Placental epithelial cell (primary cell): ENCODE data around the gene HNRNPC. TPM values are rescaled to one million over a fixed set of nuclear protein-coding genes. Genes with fewer than 3 reads are reported as not detected.

Source experiments
- total RNA-seq: library from RNA; depleted of rRNA; stranded (reverse); fragments of >200 nt; gene quantifications from 2 replicates; pipeline ENCODE4 v1.2.3, GENCODE V29; 2012

HNRNPC gene
- 435 and 934 TPM in 2 replicates for total RNA-seq

GRCh38 chr14:21269252-21270046, at the start of gene HNRNPC:
TSS of gene HNRNPC (minus strand) at chr14:21269442. CDS start at chr14:21234193, 35,249 bp downstream.

GRCh38 chr14:21279783-21280182, 10.5 kb upstream of the HNRNPC start, which contains the start of gene RPGRIP1:
TSS of gene RPGRIP1 (plus strand) at chr14:21280083. CDS start at chr14:21287977, 7,894 bp downstream.

Other genes with a start within 250 kb of the HNRNPC start
- gene NDRG2, start 244.4 kb downstream of the HNRNPC start, total RNA-seq = 8.5 and 98.9 TPM in 2 replicates
- not detected in 2 replicates for gene TPPP2, start 239.2 kb downstream of the HNRNPC start, total RNA-seq
- not detected in 2 replicates for gene RNASE13, start 234.6 kb downstream of the HNRNPC start, total RNA-seq
- not detected in 2 replicates for gene RNASE7, start 227.1 kb downstream of the HNRNPC start, total RNA-seq
- not detected in 2 replicates for gene RNASE8, start 211.6 kb downstream of the HNRNPC start, total RNA-seq
- gene ARHGEF40, start 199.1 kb downstream of the HNRNPC start, total RNA-seq = 47.2 and 59.7 TPM in 2 replicates
- gene ZNF219, start 170.8 kb downstream of the HNRNPC start, total RNA-seq = 4.8 and 8.6 TPM in 2 replicates
- 0.33 TPM in 1 of 2 replicates, not detected in the other for gene TMEM253, start 168.4 kb downstream of the HNRNPC start, total RNA-seq
- not detected in 2 replicates for gene OR5AU1, start 113.4 kb downstream of the HNRNPC start, total RNA-seq
- gene RPGRIP1, start 10.6 kb upstream of the HNRNPC start, total RNA-seq = not detected in 2 replicates
- 55.2 and 55.4 TPM in 2 replicates for gene SUPT16H, start 114.6 kb upstream of the HNRNPC start, total RNA-seq
- 73.8 and 78.4 TPM in 2 replicates for gene CHD8, start 186.7 kb upstream of the HNRNPC start, total RNA-seq
- 17.6 and 17.7 TPM in 2 replicates for gene RAB2B, start 207.5 kb upstream of the HNRNPC start, total RNA-seq
- gene TOX4, start 207.8 kb upstream of the HNRNPC start, total RNA-seq = 37.1 and 39.7 TPM in 2 replicates
- gene METTL3, start 241.9 kb upstream of the HNRNPC start, total RNA-seq = 40.8 and 54.4 TPM in 2 replicates